Measurements from ENCODE around the gene RIPOR3.

DNA sequence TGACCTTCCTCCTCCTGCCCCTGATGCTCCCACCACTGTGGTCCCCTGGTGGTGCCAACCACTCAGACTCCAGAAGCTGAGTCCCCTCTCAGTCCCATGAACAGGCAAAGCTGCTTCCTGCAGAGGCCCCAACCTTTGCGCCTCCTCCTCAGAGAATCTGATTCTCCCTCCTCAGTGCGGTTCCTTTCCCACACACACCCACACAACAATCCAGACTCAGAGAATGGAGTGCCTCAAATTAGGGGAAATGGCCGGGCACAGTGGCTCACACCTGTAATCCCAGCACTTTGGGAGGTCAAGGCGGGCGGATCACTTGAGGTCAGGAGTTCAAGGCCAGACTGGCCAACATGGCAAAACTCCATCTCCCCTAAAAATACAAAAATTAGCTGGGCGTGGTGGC lies 23.0 kb downstream of the RIPOR3 start:
- TF ChIP-seq, protein P1, sequence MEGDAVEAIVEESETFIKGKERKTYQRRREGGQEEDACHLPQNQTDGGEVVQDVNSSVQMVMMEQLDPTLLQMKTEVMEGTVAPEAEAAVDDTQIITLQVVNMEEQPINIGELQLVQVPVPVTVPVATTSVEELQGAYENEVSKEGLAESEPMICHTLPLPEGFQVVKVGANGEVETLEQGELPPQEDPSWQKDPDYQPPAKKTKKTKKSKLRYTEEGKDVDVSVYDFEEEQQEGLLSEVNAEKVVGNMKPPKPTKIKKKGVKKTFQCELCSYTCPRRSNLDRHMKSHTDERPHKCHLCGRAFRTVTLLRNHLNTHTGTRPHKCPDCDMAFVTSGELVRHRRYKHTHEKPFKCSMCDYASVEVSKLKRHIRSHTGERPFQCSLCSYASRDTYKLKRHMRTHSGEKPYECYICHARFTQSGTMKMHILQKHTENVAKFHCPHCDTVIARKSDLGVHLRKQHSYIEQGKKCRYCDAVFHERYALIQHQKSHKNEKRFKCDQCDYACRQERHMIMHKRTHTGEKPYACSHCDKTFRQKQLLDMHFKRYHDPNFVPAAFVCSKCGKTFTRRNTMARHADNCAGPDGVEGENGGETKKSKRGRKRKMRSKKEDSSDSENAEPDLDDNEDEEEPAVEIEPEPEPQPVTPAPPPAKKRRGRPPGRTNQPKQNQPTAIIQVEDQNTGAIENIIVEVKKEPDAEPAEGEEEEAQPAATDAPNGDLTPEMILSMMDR (IDR thresholded peaks at IDR 0.05; ENCODE audit: low read depth, low read length, missing input control), result no peak
- TF ChIP-seq, protein P2, sequence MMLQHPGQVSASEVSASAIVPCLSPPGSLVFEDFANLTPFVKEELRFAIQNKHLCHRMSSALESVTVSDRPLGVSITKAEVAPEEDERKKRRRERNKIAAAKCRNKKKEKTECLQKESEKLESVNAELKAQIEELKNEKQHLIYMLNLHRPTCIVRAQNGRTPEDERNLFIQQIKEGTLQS (IDR thresholded peaks at IDR 0.05), result no peak
- no peak for TF ChIP-seq JUND (IDR thresholded peaks at IDR 0.05)
- TF ChIP-seq GABPA (IDR thresholded peaks at IDR 0.05 in 1 of 2, conservative IDR thresholded peaks at IDR 0.05 in 1 of 2), result no peak
- TF ChIP-seq YY1 (IDR thresholded peaks at IDR 0.05), result no peak
- TF ChIP-seq RAD21 (IDR thresholded peaks at IDR 0.05), result no peak
- TF ChIP-seq, protein P3, sequence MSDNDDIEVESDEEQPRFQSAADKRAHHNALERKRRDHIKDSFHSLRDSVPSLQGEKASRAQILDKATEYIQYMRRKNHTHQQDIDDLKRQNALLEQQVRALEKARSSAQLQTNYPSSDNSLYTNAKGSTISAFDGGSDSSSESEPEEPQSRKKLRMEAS (IDR thresholded peaks at IDR 0.05), result no peak
- TF ChIP-seq HNF4A (conservative IDR thresholded peaks at IDR 0.05), result no peak
- no peak for TF ChIP-seq SP1 (IDR thresholded peaks at IDR 0.05)

Measured in liver (tissue), 3 donors.